ENCODE results near the gene SYNDIG1. TPM values are rescaled to one million over a fixed set of nuclear protein-coding genes. Genes with fewer than 3 reads are reported as not detected.

The SYNDIG1 gene
- total RNA-seq, 1 experiment from 2014 or later = not detected

- no peak for ATAC-seq
- CTCF ChIA-PET = no interaction called here
- Histone ChIP-seq H3K27ac (ENCODE audit: low read length) (no peak overlapping the region), H3K9me3 (ENCODE audit: control insufficient read depth, insufficient read depth, low read depth, low read length) (no peaks in the 10 kb centered on the region), H3K4me1 (ENCODE audit: control insufficient read depth, insufficient read depth, low read length) (no peaks in the 10 kb centered on the region), H3K4me3 (ENCODE audit: low read depth in 2 of 2, low read length in 2 of 2) (no peak overlapping the region), H3K27me3 (ENCODE audit: control insufficient read depth, insufficient read depth, low read length) (no peaks in the 10 kb centered on the region), H3K36me3 (ENCODE audit: control insufficient read depth, insufficient read depth, low read length) (no peaks in the 10 kb centered on the region)
- TF ChIP-seq TCF7L2 (IDR thresholded peaks at IDR 0.05; ENCODE audit: low read depth, low read length) (no peak), SIN3A (IDR thresholded peaks at IDR 0.05; ENCODE audit: borderline replicate concordance, insufficient read depth, low read depth, low read length) (no peak), REST (IDR thresholded peaks at IDR 0.05; ENCODE audit: insufficient read depth in 1 of 2, low read depth in 2 of 2, low read length in 1 of 2) (no peak), POLR2AphosphoS5 (IDR thresholded peaks at IDR 0.05; ENCODE audit: low read depth, low read length) (no peak), CTCF (IDR thresholded peaks at IDR 0.05) (no peak)
- DNase-seq (ENCODE audit: low read depth, low spot score) = no peak
- BruUV-seq (replicated peaks) = no TSS peak
- POLR2A ChIA-PET = no interaction called here
- in situ Hi-C loops (cut with HindIII; ENCODE audit: low pct_unique_long_range_greater_than_20kb, low sequenced_read_pairs) (no loop called here), intact Hi-C loops (cut with micrococcal nuclease; ENCODE audit: unreplicated experiment) (no loop called here)
Observed at GRCh38 chr20:24657878-24658620, 188.6 kb downstream of the SYNDIG1 start.

GRCh38 chr20:24658920-24659660 lies 189.7 kb downstream of the SYNDIG1 start:
- no peak for DNase-seq (ENCODE audit: low read depth, low spot score)
- in situ Hi-C loops (cut with HindIII; ENCODE audit: low pct_unique_long_range_greater_than_20kb, low sequenced_read_pairs) = no loop called here

More at GRCh38 chr20:24658920-24659660, 189.7 kb downstream of the SYNDIG1 start:
- Histone ChIP-seq H3K4me1 (ENCODE audit: control insufficient read depth, insufficient read depth, low read length) (no peaks in the 10 kb centered on the region), H3K27ac (ENCODE audit: low read length) (no peak overlapping the region), H3K4me3 (ENCODE audit: low read depth in 2 of 2, low read length in 2 of 2) (no peak overlapping the region), H3K9me3 (ENCODE audit: control insufficient read depth, insufficient read depth, low read depth, low read length) (no peaks in the 10 kb centered on the region), H3K27me3 (ENCODE audit: control insufficient read depth, insufficient read depth, low read length) (no peaks in the 10 kb centered on the region), H3K36me3 (ENCODE audit: control insufficient read depth, insufficient read depth, low read length) (no peaks in the 10 kb centered on the region)
- no TSS peak for BruUV-seq (replicated peaks)
- CTCF ChIA-PET = no interaction called here
- TF ChIP-seq REST (IDR thresholded peaks at IDR 0.05; ENCODE audit: insufficient read depth in 1 of 2, low read depth in 2 of 2, low read length in 1 of 2) (no peak), POLR2AphosphoS5 (IDR thresholded peaks at IDR 0.05; ENCODE audit: low read depth, low read length) (no peak), TCF7L2 (IDR thresholded peaks at IDR 0.05; ENCODE audit: low read depth, low read length) (no peak), SIN3A (IDR thresholded peaks at IDR 0.05; ENCODE audit: borderline replicate concordance, insufficient read depth, low read depth, low read length) (no peak), CTCF (IDR thresholded peaks at IDR 0.05) (no peak)
- intact Hi-C loops (cut with micrococcal nuclease; ENCODE audit: unreplicated experiment) = no loop called here
- POLR2A ChIA-PET = no interaction called here
- no peak for ATAC-seq

All from Panc1 (cell line).